ENCODE data around the gene ATP11C. TPM values are rescaled to one million over a fixed set of nuclear protein-coding genes. Genes with fewer than 3 reads are reported as not detected.
"Not testable (repeated sequence)": the region's sequence is repeated elsewhere in the genome, so short reads cannot be mapped to it uniquely, and the experiment has no call there.

Gene ATP11C
- polyA plus RNA-seq, 4 donors, result 35.1 to 40.0 (median 38.0) TPM

- DNase-seq (ENCODE audit: low read depth in 4 of 4, low spot score in 2 of 4), result no peak
These were observed 3.0 kb downstream of the ATP11C start for GRCh38 chrX:139929876-139930275.

- DNase-seq (ENCODE audit: low read depth in 4 of 4, low spot score in 2 of 4), result no peak
These were observed 8.2 kb downstream of the ATP11C start for GRCh38 chrX:139924696-139925095.

- DNase-seq (ENCODE audit: low read depth in 4 of 4, low spot score in 2 of 4), result no peak
These were observed 8.7 kb downstream of the ATP11C start for GRCh38 chrX:139924069-139924695.

- DNase-seq (ENCODE audit: low read depth in 4 of 4, low spot score in 2 of 4), result not testable (repeated sequence)
These were observed 11.7 kb downstream of the ATP11C start for GRCh38 chrX:139921142-139921541.

GRCh38 chrX:139920316-139920715 lies 12.5 kb downstream of the ATP11C start:
- no peak for DNase-seq (ENCODE audit: low read depth in 4 of 4, low spot score in 2 of 4)

GRCh38 chrX:139914421-139914820 lies 18.4 kb downstream of the ATP11C start:
- DNase-seq (ENCODE audit: low read depth in 4 of 4, low spot score in 2 of 4), result no peak

GRCh38 chrX:139909712-139910111 lies 23.1 kb downstream of the ATP11C start:
- no peak for DNase-seq (ENCODE audit: low read depth in 4 of 4, low spot score in 2 of 4)

- DNase-seq (ENCODE audit: low read depth in 4 of 4, low spot score in 2 of 4), result no peak
These were observed 25.8 kb downstream of the ATP11C start for GRCh38 chrX:139907078-139907477.

GRCh38 chrX:139905743-139906142 lies 27.1 kb downstream of the ATP11C start:
- DNase-seq (ENCODE audit: low read depth in 4 of 4, low spot score in 2 of 4), result no peak

GRCh38 chrX:139905051-139905450 lies 27.8 kb downstream of the ATP11C start:
- DNase-seq (ENCODE audit: low read depth in 4 of 4, low spot score in 2 of 4), result no peak

GRCh38 chrX:139903210-139903609 lies 29.6 kb downstream of the ATP11C start:
- no peak for DNase-seq (ENCODE audit: low read depth in 4 of 4, low spot score in 2 of 4)

GRCh38 chrX:139902559-139902958 lies 30.3 kb downstream of the ATP11C start:
- no peak for DNase-seq (ENCODE audit: low read depth in 4 of 4, low spot score in 2 of 4)

GRCh38 chrX:139898334-139898733 lies 34.5 kb downstream of the ATP11C start:
- DNase-seq (ENCODE audit: low read depth in 4 of 4, low spot score in 2 of 4), result no peak

GRCh38 chrX:139892512-139892911 lies 40.3 kb downstream of the ATP11C start:
- DNase-seq (ENCODE audit: low read depth in 4 of 4, low spot score in 2 of 4), result no peak

- DNase-seq (ENCODE audit: low read depth in 4 of 4, low spot score in 2 of 4), result no peak
These were observed 41.7 kb downstream of the ATP11C start for GRCh38 chrX:139890991-139891700.

- no peak for DNase-seq (ENCODE audit: low read depth in 4 of 4, low spot score in 2 of 4)
These were observed 43.1 kb downstream of the ATP11C start for GRCh38 chrX:139889760-139890159.

- no peak for DNase-seq (ENCODE audit: low read depth in 4 of 4, low spot score in 2 of 4)
These were observed 48.9 kb downstream of the ATP11C start for GRCh38 chrX:139883984-139884383.

- no peak for DNase-seq (ENCODE audit: low read depth in 4 of 4, low spot score in 2 of 4)
These were observed 50.6 kb downstream of the ATP11C start for GRCh38 chrX:139882299-139882698.

- no peak for DNase-seq (ENCODE audit: low read depth in 4 of 4, low spot score in 2 of 4)
These were observed 51.3 kb downstream of the ATP11C start for GRCh38 chrX:139881572-139881971.

GRCh38 chrX:139881130-139881529 lies 51.7 kb downstream of the ATP11C start:
- no peak for DNase-seq (ENCODE audit: low read depth in 4 of 4, low spot score in 2 of 4)

GRCh38 chrX:139877710-139878414 lies 55.0 kb downstream of the ATP11C start:
- no peak for DNase-seq (ENCODE audit: low read depth in 4 of 4, low spot score in 2 of 4)

GRCh38 chrX:139875841-139876240 lies 57.0 kb downstream of the ATP11C start:
- peak in 1 of 4 donors; percentile 6 for DNase-seq (ENCODE audit: low read depth in 4 of 4, low spot score in 2 of 4)

Data from left renal cortex interstitium (tissue), 4 donors.